IMR-90 (cell line): ENCODE measurements around the gene IRF2BP1. TPM values are rescaled to one million over a fixed set of nuclear protein-coding genes. Genes with fewer than 3 reads are reported as not detected.

Experiments used
- ATAC-seq: fragments of 200-7000 bp; cut with Tn5 transposase; 2 replicates; pipeline ENCODE4 v1.9.1; 2020; ENCODE audit warnings: low read depth, mild to moderate bottlenecking, moderate library complexity
- BruUV-seq: library from RNA; stranded (reverse); fragments of 400-500 nt; replicated peaks from 2 replicates; lab custom pipeline; 2021; lab: Mats Ljungman, UMichigan
- CTCF ChIA-PET: fragments of 300-600 bp; formaldehyde crosslinking; extraction: SDS; loops from one replicate; lab custom pipeline; 2021; ENCODE audit warnings: antibody characterized with exemption; lab: Yijun Ruan, JAX
- POLR2A ChIA-PET: fragments of 300-600 bp; sonication (Branson Sonifier 250); formaldehyde crosslinking; loops from one replicate; lab custom pipeline; 2022; ENCODE audit warnings: antibody characterized with exemption; ENCODE audit not compliant: unreplicated experiment; lab: Charles Lee
- DNase-seq: peaks from one replicate; pipeline ENCODE4 v3.0.0; 2013
- H2AFZ ChIP-seq: replicated peaks from 2 replicates; pipeline ENCODE3; 2013; ENCODE audit warnings: low read length, mild to moderate bottlenecking; ENCODE audit not compliant: poor library complexity
- H2AK5ac ChIP-seq: 2 replicates; pipeline ENCODE4 v1.6.1; 2013; ENCODE audit warnings: low read depth, low read length, inconsistent platforms
- H2AK9ac ChIP-seq: replicated peaks from 2 replicates; pipeline ENCODE3; 2013; ENCODE audit warnings: mild to moderate bottlenecking, low read depth, low read length, moderate library complexity; ENCODE audit not compliant: poor library complexity
- H2BK120ac ChIP-seq: 2 replicates; pipeline ENCODE4 v1.6.1; 2013; ENCODE audit warnings: low read depth, low read length, inconsistent platforms
- H2BK15ac ChIP-seq: 3 replicates; pipeline ENCODE4 v1.6.1; 2013; ENCODE audit warnings: low read depth, low read length, inconsistent platforms
- H2BK20ac ChIP-seq: 2 replicates; pipeline ENCODE4 v1.6.1; 2013; ENCODE audit warnings: low read depth, mild to moderate bottlenecking, inconsistent platforms, low read length, moderate library complexity
- H2BK5ac ChIP-seq: 2 replicates; pipeline ENCODE4 v1.6.1; 2013; ENCODE audit warnings: mild to moderate bottlenecking, low read depth, low read length, inconsistent platforms; ENCODE audit not compliant: poor library complexity, severe bottlenecking
- H3K14ac ChIP-seq: replicated peaks from 2 replicates; pipeline ENCODE4 v1.6.1; 2013; ENCODE audit warnings: low read depth, low read length, inconsistent platforms
- H3K18ac ChIP-seq: 2 replicates; pipeline ENCODE4 v1.6.1; 2013; ENCODE audit warnings: low read depth, low read length, control low read depth
- H3K23ac ChIP-seq: 2 replicates; pipeline ENCODE4 v1.6.1; 2013; ENCODE audit warnings: low read depth, low read length, inconsistent platforms
- H3K27ac ChIP-seq: 2 replicates; pipeline ENCODE4 v1.5.1; 2013; ENCODE audit warnings: mild to moderate bottlenecking, control low read depth, low read length; ENCODE audit not compliant: insufficient read depth
- H3K27me3 ChIP-seq: 2 replicates; pipeline ENCODE4 v1.6.1; 2013; ENCODE audit warnings: low read length; ENCODE audit not compliant: control insufficient read depth, insufficient read depth
- H3K36me3 ChIP-seq: 2 replicates; pipeline ENCODE4 v1.6.1; 2013; ENCODE audit warnings: low read length, mixed read lengths; ENCODE audit not compliant: control insufficient read depth, insufficient read depth
- H3K4ac ChIP-seq: 2 replicates; pipeline ENCODE4 v1.6.1; 2013; ENCODE audit warnings: low read depth, low read length, inconsistent platforms
- H3K4me1 ChIP-seq: 2 replicates; pipeline ENCODE4 v1.6.1; 2013; ENCODE audit warnings: low read length, mixed read lengths; ENCODE audit not compliant: control insufficient read depth, insufficient read depth
- H3K4me2 ChIP-seq: 2 replicates; pipeline ENCODE4 v1.6.1; 2013; ENCODE audit warnings: low read depth, mild to moderate bottlenecking, control low read depth, low read length, moderate library complexity
- H3K4me3 ChIP-seq: 2 replicates; pipeline ENCODE4 v1.5.1; 2013; ENCODE audit warnings: low read depth, mild to moderate bottlenecking, control low read depth, low read length, moderate library complexity; ENCODE audit not compliant: insufficient read depth
- H3K56ac ChIP-seq: 2 replicates; pipeline ENCODE4 v1.6.1; 2013; ENCODE audit warnings: low read length, inconsistent platforms; ENCODE audit not compliant: insufficient read depth; ENCODE audit errors: extremely low read depth
- H3K79me1 ChIP-seq, 2 experiments: 2 replicates each; pipeline ENCODE4 v1.6.1; 2013; ENCODE audit warnings: low read length in 2 of 2, inconsistent platforms in 1 of 2, low read depth in 1 of 2
- H3K9ac ChIP-seq: 2 replicates; pipeline ENCODE4 v1.6.1; 2013; ENCODE audit warnings: low read depth, low read length, control low read depth
- H3K9me1 ChIP-seq: 2 replicates; pipeline ENCODE4 v1.6.1; 2013; ENCODE audit warnings: low read length, inconsistent platforms; ENCODE audit not compliant: insufficient read depth
- H3K9me3 ChIP-seq: 2 replicates; pipeline ENCODE4 v1.6.1; 2013; ENCODE audit warnings: low read length; ENCODE audit not compliant: control insufficient read depth, insufficient read depth
- H4K20me1 ChIP-seq: 2 replicates; pipeline ENCODE4 v1.6.1; 2013; ENCODE audit warnings: low read length, inconsistent platforms; ENCODE audit not compliant: insufficient read depth
- H4K5ac ChIP-seq: 2 replicates; pipeline ENCODE4 v1.6.1; 2013; ENCODE audit warnings: mild to moderate bottlenecking, low read depth, low read length, control low read depth
- H4K8ac ChIP-seq, 2 experiments: 2 replicates each; pipeline ENCODE4 v1.6.1; 2013; ENCODE audit warnings: low read depth in 2 of 2, low read length in 2 of 2, control low read depth in 1 of 2, inconsistent platforms in 1 of 2
- H4K91ac ChIP-seq: 2 replicates; pipeline ENCODE4 v1.6.1; 2013; ENCODE audit warnings: low read depth, low read length, inconsistent platforms; ENCODE audit not compliant: insufficient read depth
- BHLHE40 ChIP-seq: fragments of 150-350 bp; IDR thresholded peaks from 2 replicates; pipeline ENCODE4 v1.6.1; 2016; ENCODE audit warnings: mild to moderate bottlenecking, low read depth, low read length
- CEBPB ChIP-seq: IDR thresholded peaks from 2 replicates; pipeline ENCODE4 v1.6.1; 2012; ENCODE audit warnings: low read depth, low read length, improper control_type of control experiment
- ELK1 ChIP-seq: fragments of 150-350 bp; IDR thresholded peaks from 2 replicates; pipeline ENCODE4 v1.6.1; 2016; ENCODE audit warnings: low read depth, mild to moderate bottlenecking, low read length, moderate library complexity, borderline replicate concordance
- FOS ChIP-seq: fragments of 150-350 bp; IDR thresholded peaks from 2 replicates; pipeline ENCODE4 v1.6.1; 2016; ENCODE audit warnings: low read depth, low read length
- MAFK ChIP-seq: IDR thresholded peaks from 2 replicates; pipeline ENCODE4 v1.6.1; 2012; ENCODE audit warnings: low read depth, low read length, improper control_type of control experiment
- MXI1 ChIP-seq: IDR thresholded peaks from 2 replicates; pipeline ENCODE4 v1.6.1; 2012; ENCODE audit warnings: low read depth, mild to moderate bottlenecking, low read length, moderate library complexity, borderline replicate concordance
- POLR2A ChIP-seq: IDR thresholded peaks from 2 replicates; pipeline ENCODE4 v1.6.1; 2012; ENCODE audit warnings: mild to moderate bottlenecking, low read depth, low read length
- WGBS, 2 experiments: methylation state at CpG; one replicate each; pipeline versions ENCODE4 v1.1.5 to v1.1.7; 2013; ENCODE audit warnings: missing lambda C conversion rate in 2 of 2; ENCODE audit not compliant: insufficient read length in 1 of 2; ENCODE audit errors: extremely low coverage in 2 of 2; 5-methylcytosine and 5-hydroxymethylcytosine counted together
- dilution Hi-C: fragments of 300-500 bp; cut with HindIII; formaldehyde crosslinking; loops from one replicate; pipeline ENCODE4 v1.14.3; 2018; ENCODE audit warnings: low sequenced_read_pairs; ENCODE audit not compliant: unreplicated experiment
- in situ Hi-C: fragments of 300-500 bp; cut with MboI; formaldehyde crosslinking; loops from 3 replicates; pipeline ENCODE4 v1.14.3; 2019; ENCODE audit warnings: low sequenced_read_pairs, inconsistent platforms, mixed read lengths
- intact Hi-C: fragments of 100-400 bp; cut with micrococcal nuclease; formaldehyde crosslinking; loops from 2 replicates; pipeline ENCODE4 v1.10.0; 2022
- polyA plus RNA-seq, 3 experiments: library from polyadenylated mRNA; depleted of rRNA; stranded (reverse); fragments of >200 nt; gene quantifications; 2 replicates each; pipeline ENCODE4 v1.2.3, GENCODE V29; 2012; ENCODE audit warnings: low replicate concordance in 1 of 3
- total RNA-seq: library from RNA; depleted of rRNA; stranded (reverse); fragments of >200 nt; gene quantifications from 2 replicates; pipeline ENCODE4 v1.2.3, GENCODE V29; 2012
- TF ChIP-seq, protein P1 (sequence below): fragments of 150-350 bp; IDR thresholded peaks from 2 replicates; pipeline ENCODE4 v1.6.1; 2017; ENCODE audit warnings: mild to moderate bottlenecking, antibody characterized with exemption, low read length, low read depth

IRF2BP1 gene
- total and polyA plus RNA-seq, 2 of the 4 experiments (the other 2 are of a cell fraction), result 4.5 to 8.5 TPM

DNA sequence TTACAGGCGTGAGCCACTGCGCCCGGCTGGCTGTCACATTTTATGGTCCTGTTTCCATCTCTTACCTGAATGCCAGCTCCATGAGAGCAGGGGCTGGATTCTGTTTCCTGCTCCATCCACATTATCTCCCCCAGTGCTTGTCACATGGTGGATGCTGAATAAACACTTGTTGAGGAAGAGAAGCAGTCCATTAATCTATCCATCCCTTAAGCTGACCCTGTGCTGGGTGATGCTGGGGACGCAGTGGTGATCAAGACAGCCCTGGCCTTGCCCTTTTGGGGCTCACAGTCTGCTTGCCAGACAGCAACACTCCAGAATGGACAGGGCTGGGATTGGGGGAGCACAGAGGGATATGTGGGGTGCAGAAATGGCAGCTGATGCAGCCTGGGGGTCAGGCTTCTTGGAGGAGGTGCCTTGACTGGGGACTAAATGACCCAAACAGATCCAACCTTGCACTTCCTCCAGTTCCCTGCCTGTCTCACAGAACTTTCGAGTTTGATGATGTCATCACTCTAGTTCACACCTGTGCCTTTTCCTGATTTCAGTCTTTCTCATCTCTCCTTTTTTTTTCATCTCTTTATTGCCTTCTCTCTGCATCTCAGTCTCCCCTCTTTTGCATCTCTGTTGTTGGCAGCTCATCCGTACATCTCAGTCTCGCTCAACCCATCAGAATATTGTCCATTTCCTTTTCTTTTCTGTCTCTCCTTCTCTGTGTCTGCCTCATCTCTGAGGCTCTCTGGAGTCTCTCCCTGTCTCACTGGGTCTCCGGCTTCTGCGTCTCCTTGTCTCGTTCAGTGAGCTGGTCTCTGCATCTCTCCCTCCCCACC, 4.6 kb downstream of the IRF2BP1 start:
- H3K4me3 ChIP-seq, result no peak overlapping the region
- peaks cover 15% of the 10 kb centered on the region for H4K20me1 ChIP-seq
- in situ Hi-C loops (no loop called here), dilution Hi-C loops (no loop called here), intact Hi-C loops (no loop called here)
- H3K27me3 ChIP-seq, result peaks cover 1% of the 10 kb centered on the region; the same call in 1 of the 2 replicates
- H3K4ac ChIP-seq, result no peak overlapping the region
- TF ChIP-seq MAFK (no peak), FOS (no peak), BHLHE40 (no peak), CEBPB (no peak), POLR2A (no peak), ELK1 (no peak), MXI1 (no peak)
- TF ChIP-seq, protein P1, sequence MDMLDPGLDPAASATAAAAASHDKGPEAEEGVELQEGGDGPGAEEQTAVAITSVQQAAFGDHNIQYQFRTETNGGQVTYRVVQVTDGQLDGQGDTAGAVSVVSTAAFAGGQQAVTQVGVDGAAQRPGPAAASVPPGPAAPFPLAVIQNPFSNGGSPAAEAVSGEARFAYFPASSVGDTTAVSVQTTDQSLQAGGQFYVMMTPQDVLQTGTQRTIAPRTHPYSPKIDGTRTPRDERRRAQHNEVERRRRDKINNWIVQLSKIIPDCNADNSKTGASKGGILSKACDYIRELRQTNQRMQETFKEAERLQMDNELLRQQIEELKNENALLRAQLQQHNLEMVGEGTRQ, result no peak
- no peak overlapping the region for H3K18ac ChIP-seq
- H4K91ac ChIP-seq, result no peak overlapping the region
- H2AFZ ChIP-seq, result no peak overlapping the region
- H2BK120ac ChIP-seq, result no peak overlapping the region
- H3K27ac ChIP-seq, result no peak overlapping the region
- POLR2A ChIA-PET, result no interaction called here
- H2BK15ac ChIP-seq, result no peak overlapping the region
- H4K8ac ChIP-seq, result no peak overlapping the region
- H3K9ac ChIP-seq, result no peak overlapping the region
- ATAC-seq (no peak), DNase-seq (no peak)
- no peaks in the 10 kb centered on the region for H3K9me1 ChIP-seq
- BruUV-seq, result no TSS peak
- H3K79me1 ChIP-seq, result peaks cover 8 to 23% of the 10 kb centered on the region in 2 experiments
- peaks cover 11% of the 10 kb centered on the region for H3K4me1 ChIP-seq
- CTCF ChIA-PET, result no interaction called here
- H2BK20ac ChIP-seq, result no peak overlapping the region
- peaks cover 7% of the 10 kb centered on the region; the same call in 1 of the 2 replicates for H3K36me3 ChIP-seq
- no peak overlapping the region for H3K56ac ChIP-seq
- 88% methylated on average over 6 of the region's 10 CpGs; no CpG with 5 or more reads in 1 of the 2 experiments for WGBS, 2 experiments
- no peaks in the 10 kb centered on the region for H3K9me3 ChIP-seq
- no peak overlapping the region for H4K5ac ChIP-seq
- no peak overlapping the region for H2BK5ac ChIP-seq
- H2AK5ac ChIP-seq, result no peak overlapping the region
- no peak overlapping the region for H3K23ac ChIP-seq
- H3K14ac ChIP-seq, result no peak overlapping the region
- H2AK9ac ChIP-seq, result no peak overlapping the region
- no peak overlapping the region for H3K4me2 ChIP-seq
